ENCODE data around the gene CDC42EP4. TPM values are rescaled to one million over a fixed set of nuclear protein-coding genes. Genes with fewer than 3 reads are reported as not detected.
"Not testable (repeated sequence)": the region's sequence is repeated elsewhere in the genome, so short reads cannot be mapped to it uniquely, and the experiment has no call there.

The CDC42EP4 gene
- total RNA-seq, 8 experiments from 2014 or later, result 26.2 to 77.6 (median 39.6) TPM

- H3K4me3 ChIP-seq, result no peak overlapping the region
- no peak for ATAC-seq (replicated peaks in 6 of 8)
- no peak overlapping the region for H3K27ac ChIP-seq
- in situ Hi-C loops (cut with MboI; ENCODE audit: low pct_unique_long_range_greater_than_20kb in 2 of 9, low sequenced_read_pairs in 9 of 9, unreplicated experiment in 9 of 9), result loop anchor here in 3 of 9 experiments (25.0 kb wide), 1 partner anchor 88 kb away; no protein-coding TSS in a partner anchor
- WGBS, 10 experiments, result 100% methylated on average over 1 to 2 of the region's 4 CpGs; no CpG with 5 or more reads in 6 of the 10 experiments
- H3K4me1 ChIP-seq (replicated peaks in 1 of 2), result peaks cover 7 to 24% of the 10 kb centered on the region in 2 donors
These were observed 37.3 kb downstream of the CDC42EP4 start for GRCh38 chr17:73274490-73274889.

GRCh38 chr17:73272906-73273218 lies 38.9 kb downstream of the CDC42EP4 start:
- in situ Hi-C loops (cut with MboI; ENCODE audit: low pct_unique_long_range_greater_than_20kb in 2 of 9, low sequenced_read_pairs in 9 of 9, unreplicated experiment in 9 of 9), result loop anchor here in 3 of 9 experiments (25.0 kb wide), 1 partner anchor 89 kb away; no protein-coding TSS in a partner anchor
- Histone ChIP-seq H3K4me3 (no peak overlapping the region), H3K27ac (no peak overlapping the region), H3K4me1 (replicated peaks in 1 of 2) (peaks cover 2 to 14% of the 10 kb centered on the region in 2 donors)
- 17 to 20% methylated on average over 2 to 3 of the region's 8 CpGs; no CpG with 5 or more reads in 8 of the 10 experiments for WGBS, 10 experiments
- ATAC-seq (replicated peaks in 6 of 8), result peak in 5 of 8 experiments; percentile 26 to 54 (median 42)

GRCh38 chr17:73271072-73271471 lies 40.7 kb downstream of the CDC42EP4 start:
- in situ Hi-C loops (cut with MboI; ENCODE audit: low pct_unique_long_range_greater_than_20kb in 2 of 9, low sequenced_read_pairs in 9 of 9, unreplicated experiment in 9 of 9), result loop anchor here in 3 of 9 experiments (25.0 kb wide), 1 partner anchor 91 kb away; no protein-coding TSS in a partner anchor

GRCh38 chr17:73269791-73270190 lies 42.0 kb downstream of the CDC42EP4 start:
- ATAC-seq (replicated peaks in 6 of 8), result no peak
- Histone ChIP-seq H3K27ac (no peak overlapping the region), H3K4me3 (no peak overlapping the region), H3K4me1 (replicated peaks in 1 of 2) (peaks cover 8 to 17% of the 10 kb centered on the region in 2 donors)
- in situ Hi-C loops (cut with MboI; ENCODE audit: low pct_unique_long_range_greater_than_20kb in 2 of 9, low sequenced_read_pairs in 9 of 9, unreplicated experiment in 9 of 9), result loop anchor here in 3 of 9 experiments (25.0 kb wide), 1 partner anchor 93 kb away; no protein-coding TSS in a partner anchor
- WGBS, 10 experiments, result 60 to 100% (median 88%) methylated on average over 1 of the region's 1 CpG; no CpG with 5 or more reads in 5 of the 10 experiments

More at GRCh38 chr17:73271072-73271471, 40.7 kb downstream of the CDC42EP4 start:
- ATAC-seq (replicated peaks in 6 of 8), result no peak
- no peak overlapping the region for H3K4me3 ChIP-seq
- 60 to 100% (median 90%) methylated on average over 1 to 7 of the region's 9 CpGs; no CpG with 5 or more reads in 1 of the 10 experiments for WGBS, 10 experiments
- H3K27ac ChIP-seq, result no peak overlapping the region
- H3K4me1 ChIP-seq (replicated peaks in 1 of 2), result peaks cover 8 to 17% of the 10 kb centered on the region in 2 donors

GRCh38 chr17:73269329-73269615 lies 42.5 kb downstream of the CDC42EP4 start:
- H3K4me1 ChIP-seq (replicated peaks in 1 of 2), result peaks cover 8 to 17% of the 10 kb centered on the region in 2 donors
- in situ Hi-C loops (cut with MboI; ENCODE audit: low pct_unique_long_range_greater_than_20kb in 2 of 9, low sequenced_read_pairs in 9 of 9, unreplicated experiment in 9 of 9), result loop anchor here in 3 of 9 experiments (25.0 kb wide), 1 partner anchor 93 kb away; no protein-coding TSS in a partner anchor
- H3K27ac ChIP-seq, result no peak overlapping the region
- no peak overlapping the region for H3K4me3 ChIP-seq
- no peak for ATAC-seq (replicated peaks in 6 of 8)

DNA sequence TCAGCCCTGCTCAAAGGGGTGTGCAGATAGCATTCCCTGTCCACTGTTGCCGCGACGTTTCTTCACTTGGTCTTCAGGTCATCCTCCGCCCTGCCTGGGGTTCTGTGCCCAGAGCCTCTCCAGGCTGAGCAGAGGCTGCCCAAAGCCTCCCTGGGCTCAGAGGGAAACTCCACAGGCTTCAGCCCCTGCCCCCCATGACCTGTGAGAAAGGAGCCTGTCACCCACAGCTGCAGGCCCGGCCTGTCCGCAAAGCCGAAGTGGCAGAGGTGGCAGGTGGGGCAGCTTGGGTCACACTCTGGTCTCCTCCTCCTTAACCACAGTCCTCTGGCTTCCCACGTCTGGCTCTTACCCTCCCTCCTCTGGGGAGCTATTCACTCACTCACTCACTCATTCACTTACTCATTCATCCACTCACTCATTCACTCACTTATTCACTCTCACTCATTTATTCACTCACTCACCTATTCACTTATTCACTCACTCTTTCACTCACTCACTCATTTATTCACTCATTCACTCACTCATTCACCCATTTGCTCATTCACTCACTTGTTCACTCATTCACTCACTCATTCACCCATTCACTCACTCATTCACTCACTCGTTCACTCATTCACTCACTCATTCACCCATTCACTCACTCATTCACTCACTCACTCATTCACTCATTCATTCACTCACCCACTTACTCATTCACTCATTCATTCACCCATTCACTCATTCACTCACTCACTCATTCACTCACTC lies 43.0 kb downstream of the CDC42EP4 start:
- in situ Hi-C loops (cut with MboI; ENCODE audit: low pct_unique_long_range_greater_than_20kb in 2 of 9, low sequenced_read_pairs in 9 of 9, unreplicated experiment in 9 of 9), result loop anchor here in 3 of 9 experiments (25.0 kb wide), 1 partner anchor 94 kb away; no protein-coding TSS in a partner anchor
- Histone ChIP-seq H3K4me3 (no peak overlapping the region), H3K27ac (no peak overlapping the region), H3K4me1 (replicated peaks in 1 of 2) (peaks cover 9 to 17% of the 10 kb centered on the region in 2 donors)
- ATAC-seq (replicated peaks in 6 of 8), result peak in 2 of 8 experiments; percentile 17 to 20
- WGBS, 10 experiments, result 72 to 100% (median 80%) methylated on average over 1 to 5 of the region's 9 CpGs; no CpG with 5 or more reads in 2 of the 10 experiments

GRCh38 chr17:73267648-73268537 lies 43.9 kb downstream of the CDC42EP4 start:
- H3K27ac ChIP-seq, result no peak overlapping the region
- ATAC-seq (replicated peaks in 6 of 8), result peak in 2 of 8 experiments; percentile 16 to 23

GRCh38 chr17:73266796-73267195 lies 45.0 kb downstream of the CDC42EP4 start:
- no peak overlapping the region for H3K4me3 ChIP-seq
- 58 to 100% (median 80%) methylated on average over 1 to 8 of the region's 11 CpGs; no CpG with 5 or more reads in 3 of the 10 experiments for WGBS, 10 experiments
- no peak overlapping the region for H3K27ac ChIP-seq
- no peak for ATAC-seq (replicated peaks in 6 of 8)
- peaks cover 22 to 26% of the 10 kb centered on the region in 2 donors for H3K4me1 ChIP-seq (replicated peaks in 1 of 2)
- in situ Hi-C loops (cut with MboI; ENCODE audit: low pct_unique_long_range_greater_than_20kb in 2 of 9, low sequenced_read_pairs in 9 of 9, unreplicated experiment in 9 of 9), result loop anchor here in 3 of 9 experiments (25.0 kb wide), 1 partner anchor 96 kb away; no protein-coding TSS in a partner anchor

More at GRCh38 chr17:73267648-73268537, 43.9 kb downstream of the CDC42EP4 start:
- peaks cover 17 to 18% of the 10 kb centered on the region in 2 donors for H3K4me1 ChIP-seq (replicated peaks in 1 of 2)
- 50 to 80% (median 74%) methylated on average over 1 to 3 of the region's 11 CpGs; no CpG with 5 or more reads in 4 of the 10 experiments for WGBS, 10 experiments
- no peak overlapping the region for H3K4me3 ChIP-seq
- in situ Hi-C loops (cut with MboI; ENCODE audit: low pct_unique_long_range_greater_than_20kb in 2 of 9, low sequenced_read_pairs in 9 of 9, unreplicated experiment in 9 of 9), result loop anchor here in 3 of 9 experiments (25.0 kb wide), 1 partner anchor 94 kb away; no protein-coding TSS in a partner anchor

GRCh38 chr17:73265646-73266640 lies 45.9 kb downstream of the CDC42EP4 start:
- WGBS, 10 experiments, result 80 to 100% (median 91%) methylated on average over 1 to 16 of the region's 24 CpGs
- in situ Hi-C loops (cut with MboI; ENCODE audit: low pct_unique_long_range_greater_than_20kb in 2 of 9, low sequenced_read_pairs in 9 of 9, unreplicated experiment in 9 of 9), result loop anchor here in 3 of 9 experiments (25.0 kb wide), 1 partner anchor 96 kb away; no protein-coding TSS in a partner anchor
- peaks cover 27 to 28% of the 10 kb centered on the region in 2 donors for H3K4me1 ChIP-seq (replicated peaks in 1 of 2)
- ATAC-seq (replicated peaks in 6 of 8), result no peak
- no peak overlapping the region for H3K4me3 ChIP-seq
- no peak overlapping the region for H3K27ac ChIP-seq

GRCh38 chr17:73264448-73264847 lies 47.4 kb downstream of the CDC42EP4 start:
- WGBS, 10 experiments, result 69 to 100% (median 100%) methylated on average over 1 to 2 of the region's 2 CpGs; no CpG with 5 or more reads in 7 of the 10 experiments
- not testable (repeated sequence) for ATAC-seq (replicated peaks in 6 of 8); H3K4me3 ChIP-seq; H3K27ac ChIP-seq
- H3K4me1 ChIP-seq (replicated peaks in 1 of 2), result peaks cover 27 to 28% of the 10 kb centered on the region in 2 donors
- in situ Hi-C loops (cut with MboI; ENCODE audit: low pct_unique_long_range_greater_than_20kb in 2 of 9, low sequenced_read_pairs in 9 of 9, unreplicated experiment in 9 of 9), result loop anchor here in 3 of 9 experiments (25.0 kb wide), 1 partner anchor 98 kb away; no protein-coding TSS in a partner anchor

DNA sequence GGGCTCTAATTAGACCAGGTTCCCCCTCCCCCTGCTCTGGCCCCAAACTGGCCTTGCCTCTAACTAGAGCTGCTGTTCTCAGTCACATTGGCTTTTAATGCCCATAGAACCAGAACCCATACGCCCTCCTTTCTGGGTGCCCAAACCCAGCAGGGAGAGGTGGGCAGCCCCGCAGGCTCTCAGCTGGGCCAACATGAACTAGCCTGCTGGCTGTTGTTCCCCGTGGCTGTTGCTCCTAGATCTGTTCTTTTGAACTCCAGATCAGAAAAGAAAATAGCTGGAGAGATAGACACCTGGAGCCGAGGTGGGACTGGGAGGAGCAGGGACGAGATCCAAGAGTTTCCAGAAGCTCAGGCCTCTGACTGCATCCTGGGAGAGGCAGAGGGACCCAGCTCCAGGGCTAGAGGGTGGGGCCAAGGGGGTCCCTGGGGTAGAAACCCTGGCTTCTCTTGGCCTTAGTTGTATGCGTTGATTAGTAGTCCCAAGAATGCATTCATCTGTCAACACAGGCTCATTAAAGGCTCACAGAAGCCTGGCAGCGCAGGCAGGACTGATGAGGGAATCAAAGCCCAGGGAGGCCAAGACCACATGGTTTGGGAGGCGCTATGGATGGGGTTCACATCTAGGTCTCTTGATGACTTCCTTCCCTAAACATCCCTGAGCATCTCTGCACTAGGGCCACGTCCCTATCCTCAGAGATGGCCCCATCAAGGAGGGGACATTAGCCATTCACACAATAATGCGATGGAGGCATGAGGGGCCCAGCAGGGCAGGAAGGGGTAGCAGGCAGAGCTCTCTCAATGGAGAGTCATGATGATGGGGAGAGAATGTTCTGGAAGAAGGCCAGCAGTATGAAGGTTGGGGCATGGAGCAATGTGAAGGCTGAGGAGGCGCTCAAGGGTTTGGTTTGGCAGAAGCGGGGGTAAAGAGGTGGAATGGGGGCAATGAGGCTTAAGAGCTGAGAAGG lies 48.8 kb downstream of the CDC42EP4 start:
- Histone ChIP-seq H3K4me1 (replicated peaks in 1 of 2) (peaks cover 27 to 28% of the 10 kb centered on the region in 2 donors), H3K4me3 (no peak overlapping the region), H3K27ac (peak overlapping the region; percentile 68 to 74)
- ATAC-seq (replicated peaks in 6 of 8), result peak; percentile 48 to 79 (median 63)
- in situ Hi-C loops (cut with MboI; ENCODE audit: low pct_unique_long_range_greater_than_20kb in 2 of 9, low sequenced_read_pairs in 9 of 9, unreplicated experiment in 9 of 9), result loop anchor here in 3 of 9 experiments (25.0 kb wide), 1 partner anchor 99 kb away; no protein-coding TSS in a partner anchor
- 0 to 94% (median 43%) methylated on average over 1 to 5 of the region's 12 CpGs; no CpG with 5 or more reads in 2 of the 10 experiments for WGBS, 10 experiments
